ENCODE data around the gene TDRD12. TPM values are rescaled to one million over a fixed set of nuclear protein-coding genes. Genes with fewer than 3 reads are reported as not detected.
"Not testable (repeated sequence)": the region's sequence is repeated elsewhere in the genome, so short reads cannot be mapped to it uniquely, and the experiment has no call there.

The TDRD12 gene
- polyA plus RNA-seq, 3 donors from 2014 or later = 0.36 to 0.39 TPM; not detected in 1

DNA sequence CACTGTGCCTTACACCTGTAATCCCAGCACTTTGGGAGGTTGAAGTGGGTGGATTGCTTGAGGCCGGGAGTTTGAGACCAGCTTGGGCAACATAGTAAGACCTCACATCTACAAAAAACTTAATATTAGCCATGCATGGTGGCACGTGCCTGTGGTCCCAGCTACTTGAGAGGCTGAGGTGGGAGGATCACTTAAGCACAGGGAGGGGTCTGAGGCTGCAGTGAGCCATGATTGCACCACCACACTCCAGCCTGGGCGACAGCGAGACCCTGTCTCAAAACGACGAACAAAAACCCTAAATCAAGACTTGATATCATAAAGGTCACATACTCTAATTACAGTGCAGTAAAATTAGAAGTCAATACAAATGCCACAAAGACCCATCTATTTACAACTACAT, 132.6 kb downstream of the TDRD12 start:
- no peak overlapping the region for H3K27ac Mint-ChIP-seq
- no peaks in the 10 kb centered on the region for H3K36me3 Mint-ChIP-seq
- H3K4me1 Mint-ChIP-seq = no peaks in the 10 kb centered on the region
- no peak overlapping the region for H3K4me3 Mint-ChIP-seq
- no peaks in the 10 kb centered on the region for H3K9me3 Mint-ChIP-seq
- no peak for DNase-seq
- peaks cover 0 to under 1% (median 0%) of the 10 kb centered on the region in 3 donors for H3K27me3 Mint-ChIP-seq (ENCODE audit: low read depth in 3 of 3)

DNA sequence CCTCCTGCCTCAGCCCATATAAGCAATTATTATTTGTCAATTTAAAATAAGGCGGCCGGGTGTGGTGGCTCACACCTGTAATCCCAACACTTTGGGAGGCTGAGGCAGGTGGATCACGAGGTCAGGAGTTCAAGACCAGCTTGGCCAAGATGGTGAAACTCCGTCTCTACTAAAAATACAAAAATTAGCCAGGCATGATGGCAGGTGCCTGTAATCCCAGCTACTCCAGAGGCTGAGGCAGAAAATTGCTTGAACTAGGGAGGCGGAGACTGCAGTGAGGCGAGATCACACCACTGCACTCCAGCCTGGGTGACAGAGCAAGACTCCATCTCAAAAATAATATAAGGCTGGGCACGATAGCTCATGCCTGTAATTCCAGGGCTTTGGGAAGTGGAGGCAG, 137.3 kb downstream of the TDRD12 start:
- not testable (repeated sequence) for H3K4me1 Mint-ChIP-seq; H3K27ac Mint-ChIP-seq; H3K4me3 Mint-ChIP-seq; H3K36me3 Mint-ChIP-seq; H3K27me3 Mint-ChIP-seq (ENCODE audit: low read depth in 3 of 3); H3K9me3 Mint-ChIP-seq; DNase-seq

DNA sequence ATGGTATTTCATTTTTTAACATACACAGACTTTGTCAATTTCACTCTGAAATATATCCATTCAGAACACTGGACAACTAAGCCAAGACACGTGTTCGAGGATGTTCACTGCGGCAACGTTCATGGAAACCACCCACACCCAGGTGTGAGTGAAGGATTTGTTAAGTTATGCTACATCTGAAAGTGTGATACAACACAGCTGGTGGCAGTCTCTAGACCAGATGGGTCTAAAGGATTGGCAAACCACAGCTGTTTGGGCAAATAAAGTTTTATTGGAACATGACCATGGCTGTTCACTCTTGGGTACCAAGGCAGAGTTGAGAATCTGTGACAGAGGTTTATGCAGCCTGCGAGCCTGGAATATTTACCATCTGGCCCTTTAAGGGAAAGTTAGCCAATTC, 138.0 kb downstream of the TDRD12 start:
- H3K36me3 Mint-ChIP-seq = no peaks in the 10 kb centered on the region
- DNase-seq = no peak
- no peaks in the 10 kb centered on the region for H3K9me3 Mint-ChIP-seq
- H3K4me3 Mint-ChIP-seq = no peak overlapping the region
- no peaks in the 10 kb centered on the region for H3K4me1 Mint-ChIP-seq
- H3K27me3 Mint-ChIP-seq (ENCODE audit: low read depth in 3 of 3) = peaks cover 0 to 2% (median 0%) of the 10 kb centered on the region in 3 donors
- no peak overlapping the region for H3K27ac Mint-ChIP-seq

DNA sequence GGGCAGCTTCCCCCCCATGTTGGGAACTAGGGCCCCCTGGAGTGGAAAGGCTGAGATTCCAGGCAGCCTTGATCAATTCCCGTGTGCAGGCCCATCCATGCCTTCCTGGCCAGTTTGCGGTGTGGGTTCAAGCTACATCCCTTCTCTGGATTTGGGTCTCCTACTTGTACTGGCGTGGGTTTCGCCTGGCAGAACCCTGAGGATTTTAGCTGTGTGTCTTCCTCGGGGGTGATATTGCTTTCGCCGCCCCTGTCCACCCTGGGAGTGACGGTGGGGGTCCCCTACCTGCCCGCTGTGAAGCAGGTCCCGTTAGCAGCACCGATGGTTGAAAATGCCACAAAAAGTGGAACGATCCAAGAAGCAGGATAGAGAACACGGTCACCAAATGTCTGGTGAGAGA, 138.6 kb downstream of the TDRD12 start:
- DNase-seq = no peak
- Mint-ChIP-seq H3K36me3 (no peaks in the 10 kb centered on the region), H3K4me3 (no peak overlapping the region), H3K4me1 (no peaks in the 10 kb centered on the region), H3K27ac (no peak overlapping the region), H3K27me3 (ENCODE audit: low read depth in 3 of 3) (peaks cover 0 to 2% (median 0%) of the 10 kb centered on the region in 3 donors), H3K9me3 (no peaks in the 10 kb centered on the region)

DNA sequence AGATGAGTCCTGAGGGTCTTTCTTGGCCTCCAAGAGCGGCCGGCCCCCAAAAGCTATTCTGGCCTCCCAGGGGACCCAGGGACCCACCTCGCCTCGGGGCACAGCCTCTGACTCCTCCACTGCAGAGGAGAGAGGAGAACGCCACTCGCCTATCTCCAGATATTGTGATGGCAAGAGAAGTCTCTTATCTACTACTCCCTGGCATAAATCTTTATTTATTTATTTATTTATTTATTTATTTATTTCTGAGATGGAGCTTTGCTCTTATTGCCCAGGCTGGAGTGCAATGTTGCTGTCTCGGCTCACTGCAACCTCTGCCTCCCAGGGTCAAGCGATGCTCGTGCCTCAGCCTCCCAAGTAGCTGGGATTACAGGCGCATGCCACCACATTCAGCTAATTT, 139.0 kb downstream of the TDRD12 start:
- Mint-ChIP-seq H3K27ac (no peak overlapping the region), H3K9me3 (no peaks in the 10 kb centered on the region)

DNA sequence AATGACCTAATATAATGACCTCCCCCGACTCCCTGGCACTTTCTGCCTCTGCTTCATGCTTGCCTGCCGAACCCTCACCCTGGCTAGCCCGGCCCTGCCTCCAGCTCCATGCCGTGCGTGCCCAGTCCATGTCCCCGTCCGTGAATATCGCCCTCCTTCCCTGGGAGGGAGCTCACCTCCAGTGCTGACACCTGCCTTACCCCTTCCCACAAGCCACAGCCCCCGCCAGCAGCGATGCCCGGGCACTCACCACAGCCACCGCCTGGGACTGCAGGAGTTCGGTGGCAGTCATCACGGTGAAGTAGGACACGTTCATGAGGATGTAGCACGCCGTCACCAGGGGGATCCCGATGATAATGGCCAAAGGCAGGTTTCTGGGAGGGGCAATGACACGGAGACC, 140.0 kb downstream of the TDRD12 start:
- DNase-seq = no peak
- Mint-ChIP-seq H3K9me3 (no peaks in the 10 kb centered on the region), H3K27me3 (ENCODE audit: low read depth in 3 of 3) (peaks cover 0 to 2% (median 0%) of the 10 kb centered on the region in 3 donors), H3K27ac (no peak overlapping the region), H3K36me3 (no peaks in the 10 kb centered on the region), H3K4me3 (no peak overlapping the region), H3K4me1 (no peaks in the 10 kb centered on the region)

More for the DNA sequence above, 139.0 kb downstream of the TDRD12 start:
- no peak overlapping the region for H3K4me3 Mint-ChIP-seq
- H3K27me3 Mint-ChIP-seq (ENCODE audit: low read depth in 3 of 3) = peaks cover 0 to 2% (median 0%) of the 10 kb centered on the region in 3 donors
- H3K36me3 Mint-ChIP-seq = no peaks in the 10 kb centered on the region
- H3K4me1 Mint-ChIP-seq = no peaks in the 10 kb centered on the region
- no peak for DNase-seq

DNA sequence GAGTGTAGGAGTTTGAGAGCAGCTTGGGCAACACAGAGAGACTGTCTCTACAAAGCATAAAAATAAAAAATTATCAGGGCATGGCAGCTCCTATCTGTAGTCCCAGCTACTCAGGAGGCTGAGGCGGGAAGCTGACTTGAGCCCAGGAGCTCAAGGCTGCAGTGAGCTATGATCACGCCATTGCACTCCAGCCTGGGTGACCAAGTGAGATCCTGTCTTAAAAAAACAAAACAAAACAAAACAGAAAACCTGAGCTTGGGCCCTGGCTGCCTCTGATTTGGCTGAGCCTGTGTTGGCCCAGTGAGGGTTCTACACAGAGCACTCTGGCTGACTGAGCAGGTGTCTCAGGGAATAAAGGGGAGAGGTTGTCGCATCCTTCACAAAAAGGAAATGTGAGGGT, 142.0 kb downstream of the TDRD12 start:
- Mint-ChIP-seq H3K27me3 (ENCODE audit: low read depth in 3 of 3) (peaks cover 0 to 2% (median 0%) of the 10 kb centered on the region in 3 donors), H3K4me3 (no peak overlapping the region), H3K9me3 (no peaks in the 10 kb centered on the region), H3K27ac (no peak overlapping the region), H3K4me1 (no peaks in the 10 kb centered on the region), H3K36me3 (no peaks in the 10 kb centered on the region)
- no peak for DNase-seq

DNA sequence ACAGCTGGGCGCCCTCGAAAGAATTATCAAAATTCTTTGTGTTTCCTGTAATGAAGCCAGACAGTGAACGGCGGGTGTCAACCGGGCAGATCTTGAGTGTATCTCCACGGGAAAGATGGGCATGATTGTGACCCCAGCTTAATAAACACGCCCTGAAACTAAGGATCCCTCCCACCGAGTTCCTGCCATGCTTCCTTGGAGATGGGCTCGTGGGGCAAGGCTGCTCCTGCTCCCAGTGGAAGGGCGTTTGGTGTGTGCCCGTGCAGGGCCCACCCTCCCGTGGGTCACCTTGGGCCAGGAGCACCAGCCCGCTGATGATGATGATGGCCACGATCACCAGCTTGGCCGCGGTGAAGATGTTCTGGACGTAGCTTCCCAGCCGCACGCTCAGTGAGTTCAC, 142.6 kb downstream of the TDRD12 start:
- Mint-ChIP-seq H3K27me3 (ENCODE audit: low read depth in 3 of 3) (peaks cover 0 to 2% (median 0%) of the 10 kb centered on the region in 3 donors), H3K9me3 (no peaks in the 10 kb centered on the region), H3K27ac (no peak overlapping the region), H3K4me3 (no peak overlapping the region), H3K4me1 (no peaks in the 10 kb centered on the region), H3K36me3 (no peaks in the 10 kb centered on the region)
- no peak for DNase-seq

DNA sequence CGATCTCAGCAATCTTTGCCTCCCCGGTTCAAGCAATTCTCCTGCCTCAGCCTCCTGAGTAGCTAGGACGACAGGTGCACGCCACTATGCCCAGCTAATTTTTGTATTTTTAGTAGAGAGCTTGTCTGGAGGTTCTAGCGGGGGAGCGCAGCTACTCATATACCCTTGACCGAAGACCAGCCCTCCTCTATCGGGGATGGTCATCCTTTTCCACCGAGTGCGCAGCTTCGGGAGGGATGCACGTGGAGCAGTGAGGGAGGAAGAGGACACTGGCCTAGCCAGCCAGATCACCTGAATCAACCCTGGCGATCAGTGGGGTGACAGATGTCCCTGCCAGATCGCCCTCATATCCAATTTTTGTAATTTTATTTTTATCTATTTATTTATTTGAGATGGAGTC, 143.2 kb downstream of the TDRD12 start:
- no peaks in the 10 kb centered on the region for H3K9me3 Mint-ChIP-seq
- no peak for DNase-seq
- no peak overlapping the region for H3K27ac Mint-ChIP-seq
- H3K36me3 Mint-ChIP-seq = no peaks in the 10 kb centered on the region
- H3K4me3 Mint-ChIP-seq = no peak overlapping the region
- H3K4me1 Mint-ChIP-seq = no peaks in the 10 kb centered on the region
- H3K27me3 Mint-ChIP-seq (ENCODE audit: low read depth in 3 of 3) = peaks cover 0 to 2% (median 0%) of the 10 kb centered on the region in 3 donors

DNA sequence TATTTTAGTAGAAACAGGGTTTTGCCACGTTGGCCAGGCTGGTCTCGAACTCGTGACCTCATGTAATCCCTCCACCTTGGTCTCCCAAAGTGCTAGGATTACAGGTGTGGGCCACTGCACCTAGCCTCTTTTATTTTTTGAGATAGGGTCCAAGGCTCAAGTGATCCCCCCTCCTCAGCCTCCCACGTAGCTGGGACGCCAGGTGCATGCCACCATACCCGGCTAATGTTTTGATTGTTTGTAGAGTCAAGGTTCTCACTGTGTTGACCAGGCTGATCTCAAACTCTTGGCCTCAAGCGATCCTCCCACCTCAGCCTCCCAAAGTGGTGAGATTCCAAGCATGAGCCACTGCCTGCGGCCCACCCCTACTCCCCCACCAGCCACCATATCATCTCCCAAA, 143.7 kb downstream of the TDRD12 start:
- Mint-ChIP-seq H3K4me1 (no peaks in the 10 kb centered on the region), H3K4me3 (no peak overlapping the region), H3K36me3 (no peaks in the 10 kb centered on the region), H3K27ac (no peak overlapping the region), H3K9me3 (no peaks in the 10 kb centered on the region), H3K27me3 (ENCODE audit: low read depth in 3 of 3) (peaks cover 0 to 2% (median 0%) of the 10 kb centered on the region in 3 donors)
- no peak for DNase-seq

DNA sequence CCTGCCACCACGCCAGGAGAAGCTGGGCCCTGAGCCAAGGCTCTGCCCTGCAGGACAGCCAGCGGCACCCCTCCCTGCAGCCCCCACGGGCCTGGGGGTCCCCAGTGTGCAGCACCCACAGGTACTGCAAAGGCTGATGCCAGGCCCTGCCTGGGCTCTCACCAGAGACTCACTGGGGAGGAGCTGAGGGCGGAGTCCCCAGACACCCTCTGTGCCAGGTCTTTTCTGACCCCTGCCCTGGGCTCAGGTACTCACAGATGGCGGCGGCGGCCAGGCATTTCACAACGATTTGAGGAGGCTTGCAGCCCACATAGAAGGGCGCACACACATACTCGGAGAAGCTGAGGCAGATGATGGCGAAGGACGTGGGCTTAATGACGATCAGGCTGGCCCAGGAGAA, 144.3 kb downstream of the TDRD12 start:
- Mint-ChIP-seq H3K4me3 (no peak overlapping the region), H3K4me1 (no peaks in the 10 kb centered on the region)

DNA sequence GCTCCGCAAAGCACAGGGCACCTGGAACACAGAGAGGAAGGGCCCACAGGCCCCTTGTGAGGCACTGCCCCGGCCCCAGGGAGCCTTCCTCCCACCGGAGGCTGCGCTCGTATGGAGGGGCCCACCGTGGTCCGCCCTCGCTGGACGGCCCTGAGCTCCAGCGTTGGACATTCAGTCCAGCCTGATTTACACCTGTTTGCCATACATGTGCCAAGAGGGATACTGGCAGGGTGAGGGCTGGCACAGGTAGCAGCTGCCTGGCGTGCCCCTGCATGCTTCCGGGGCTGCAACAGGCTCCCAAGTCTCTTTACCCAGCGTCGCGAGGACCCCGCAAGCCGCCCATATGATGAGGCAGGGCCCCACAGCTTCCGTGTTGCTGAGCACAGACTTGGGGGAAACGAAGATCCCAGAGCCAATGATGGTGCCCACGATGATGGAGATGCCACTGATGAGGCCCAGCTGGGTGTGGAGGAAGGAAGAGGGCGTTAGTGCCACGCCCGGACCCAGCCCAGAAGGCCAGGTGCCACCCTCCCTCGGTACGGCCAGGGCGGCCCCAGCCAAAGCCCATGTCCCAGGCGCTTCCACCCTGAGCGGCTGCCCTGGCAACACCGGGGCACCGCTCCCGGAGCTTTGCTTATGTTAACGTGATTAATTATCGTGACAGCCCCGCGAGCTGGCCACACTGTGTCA, 144.9 kb downstream of the TDRD12 start:
- Mint-ChIP-seq H3K27me3 (ENCODE audit: low read depth in 3 of 3) (peaks cover 0 to 2% (median 0%) of the 10 kb centered on the region in 3 donors), H3K36me3 (no peaks in the 10 kb centered on the region), H3K4me3 (no peak overlapping the region), H3K4me1 (no peaks in the 10 kb centered on the region), H3K27ac (no peak overlapping the region), H3K9me3 (no peaks in the 10 kb centered on the region)
- DNase-seq = no peak

More for the DNA sequence above, 144.3 kb downstream of the TDRD12 start:
- Mint-ChIP-seq H3K27ac (no peak overlapping the region), H3K9me3 (no peaks in the 10 kb centered on the region), H3K27me3 (ENCODE audit: low read depth in 3 of 3) (peaks cover 0 to 2% (median 0%) of the 10 kb centered on the region in 3 donors), H3K36me3 (no peaks in the 10 kb centered on the region)
- no peak for DNase-seq

DNA sequence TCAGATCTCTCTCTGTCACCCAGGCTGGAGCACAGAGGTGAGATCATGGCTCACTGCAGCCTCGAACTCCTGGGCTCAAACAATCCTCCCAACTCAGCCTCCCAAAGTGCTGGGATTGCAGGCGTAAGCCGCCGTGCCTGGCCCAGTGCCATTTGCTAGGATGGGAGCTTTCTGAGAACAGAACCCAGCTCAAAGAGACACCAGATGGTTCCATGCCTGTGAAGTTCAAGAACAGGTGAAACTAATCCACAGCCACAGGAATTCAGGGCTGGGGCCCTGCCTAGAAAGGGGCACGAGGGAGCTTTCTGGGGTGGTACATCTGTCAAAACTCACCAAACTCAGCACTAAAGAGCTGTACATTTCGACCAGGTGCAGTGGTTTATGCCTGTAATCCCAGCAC, 145.8 kb downstream of the TDRD12 start:
- DNase-seq = no peak
- Mint-ChIP-seq H3K9me3 (no peaks in the 10 kb centered on the region), H3K27ac (no peak overlapping the region), H3K4me3 (no peak overlapping the region), H3K36me3 (no peaks in the 10 kb centered on the region), H3K4me1 (no peaks in the 10 kb centered on the region), H3K27me3 (ENCODE audit: low read depth in 3 of 3) (peaks cover 0 to 2% (median 0%) of the 10 kb centered on the region in 3 donors)

DNA sequence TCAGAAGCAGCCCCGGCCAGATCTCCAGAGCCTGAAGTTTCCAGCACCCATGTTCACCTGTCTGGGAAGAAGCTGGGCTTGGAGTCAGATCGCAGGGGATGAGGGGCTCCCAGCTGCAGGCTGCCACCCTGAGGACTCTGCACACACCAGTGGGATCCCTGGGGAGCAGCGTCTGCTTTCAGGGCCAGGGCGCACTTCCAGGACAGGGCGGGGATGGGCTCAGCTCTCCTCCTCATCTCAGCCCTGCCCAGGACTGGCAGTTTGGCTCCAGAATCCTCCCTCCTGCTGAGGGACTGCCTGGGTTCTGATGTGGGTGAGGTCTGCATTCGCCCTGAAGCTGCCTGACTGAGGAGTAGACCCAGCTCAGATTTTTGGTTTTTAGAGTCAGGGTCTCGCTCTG, 146.5 kb downstream of the TDRD12 start:
- no peak for DNase-seq
- Mint-ChIP-seq H3K4me1 (no peaks in the 10 kb centered on the region), H3K27ac (no peak overlapping the region), H3K36me3 (no peaks in the 10 kb centered on the region), H3K9me3 (no peaks in the 10 kb centered on the region), H3K4me3 (no peak overlapping the region), H3K27me3 (ENCODE audit: low read depth in 3 of 3) (peaks cover 0 to 2% (median 0%) of the 10 kb centered on the region in 3 donors)

DNA sequence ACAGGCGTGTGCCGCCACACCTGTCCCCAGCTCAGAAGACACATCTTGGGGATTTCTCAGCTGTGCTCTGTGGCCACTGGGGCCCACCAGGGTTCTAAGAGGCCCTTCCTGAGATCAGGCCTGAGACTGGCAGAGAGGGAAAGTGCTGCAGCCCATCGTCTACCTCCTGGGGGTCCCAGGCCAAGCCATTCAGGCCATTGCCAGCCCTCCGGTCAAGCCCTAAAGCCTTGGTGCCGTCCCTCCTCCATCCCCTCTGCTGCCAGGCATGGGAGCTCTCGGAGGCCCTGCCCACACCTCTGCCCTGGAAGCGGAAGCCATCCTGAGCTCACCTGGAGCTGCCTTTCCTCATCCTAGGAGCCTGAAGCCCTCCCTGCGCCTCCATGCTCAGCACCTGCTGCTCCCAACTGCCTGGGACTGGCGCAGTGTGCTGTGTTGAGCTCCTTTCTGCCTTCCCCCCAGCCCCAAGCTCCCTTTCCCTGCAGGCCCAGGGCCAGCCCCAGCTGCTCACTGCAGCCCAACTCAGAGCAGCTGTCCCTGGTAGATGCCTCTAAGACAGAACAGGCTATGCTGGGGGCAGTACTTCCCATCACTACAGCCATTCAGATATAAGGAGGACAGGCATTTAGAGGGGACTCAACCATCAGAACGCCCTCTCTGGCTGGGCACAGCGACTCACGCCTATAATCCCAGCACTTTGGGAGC, 147.1 kb downstream of the TDRD12 start:
- no peaks in the 10 kb centered on the region for H3K9me3 Mint-ChIP-seq
- no peak overlapping the region for H3K4me3 Mint-ChIP-seq
- no peak for DNase-seq
- H3K36me3 Mint-ChIP-seq = no peaks in the 10 kb centered on the region
- no peaks in the 10 kb centered on the region for H3K27me3 Mint-ChIP-seq (ENCODE audit: low read depth in 3 of 3)
- H3K27ac Mint-ChIP-seq = no peak overlapping the region
- H3K4me1 Mint-ChIP-seq = no peaks in the 10 kb centered on the region
